Measurements from ENCODE around the gene MYORG.

MYORG gene

DNA sequence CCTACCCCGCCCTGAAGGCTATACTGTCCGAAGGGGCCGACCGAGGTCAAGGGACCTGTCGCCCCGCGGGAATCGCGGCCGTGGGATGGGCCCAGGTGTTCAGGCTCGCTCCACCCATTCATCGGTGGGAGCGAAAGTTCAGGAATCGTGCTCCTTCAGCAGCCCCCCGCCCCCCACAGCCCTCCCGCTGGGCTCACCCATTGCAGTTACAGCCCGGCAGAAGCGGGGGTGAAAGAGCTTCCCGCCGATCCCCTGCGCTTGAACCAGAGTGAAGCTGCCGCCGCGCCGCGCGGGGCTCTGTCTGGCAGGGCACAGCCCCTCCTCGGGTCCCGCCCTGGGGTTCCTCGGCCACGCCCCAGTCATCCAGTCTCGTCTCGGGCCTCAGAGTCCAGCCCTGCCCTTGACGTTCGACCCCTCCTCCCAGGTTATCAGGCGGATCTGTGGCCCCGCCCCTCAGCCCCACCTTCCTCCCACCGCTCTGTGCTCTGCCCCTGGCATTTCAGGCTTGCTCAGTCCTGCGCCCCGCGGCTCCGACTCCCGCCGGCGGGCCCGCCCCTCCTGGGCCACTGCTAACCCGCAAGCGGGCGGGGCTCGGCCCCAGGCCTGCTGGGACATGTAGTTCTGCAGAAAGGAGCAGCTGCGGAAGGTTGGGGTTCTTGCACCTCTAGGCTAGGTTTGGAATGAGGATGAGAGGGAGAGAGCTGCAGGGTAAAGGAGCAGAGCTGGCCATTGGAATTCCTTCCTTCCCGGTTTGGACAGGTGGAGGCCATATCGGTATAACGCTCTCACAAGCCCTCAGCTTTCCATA lies at the start of gene MYORG:
Gene MYORG, minus strand, starts transcription at position 303 of the 808 bp plus-strand sequence. CDS start 3,955 bp downstream, outside the sequence.
- H3K4me3 ChIP-seq (ENCODE audit: low read depth, low read length) = peak within 1 kb of the TSS; percentile 57

DNA sequence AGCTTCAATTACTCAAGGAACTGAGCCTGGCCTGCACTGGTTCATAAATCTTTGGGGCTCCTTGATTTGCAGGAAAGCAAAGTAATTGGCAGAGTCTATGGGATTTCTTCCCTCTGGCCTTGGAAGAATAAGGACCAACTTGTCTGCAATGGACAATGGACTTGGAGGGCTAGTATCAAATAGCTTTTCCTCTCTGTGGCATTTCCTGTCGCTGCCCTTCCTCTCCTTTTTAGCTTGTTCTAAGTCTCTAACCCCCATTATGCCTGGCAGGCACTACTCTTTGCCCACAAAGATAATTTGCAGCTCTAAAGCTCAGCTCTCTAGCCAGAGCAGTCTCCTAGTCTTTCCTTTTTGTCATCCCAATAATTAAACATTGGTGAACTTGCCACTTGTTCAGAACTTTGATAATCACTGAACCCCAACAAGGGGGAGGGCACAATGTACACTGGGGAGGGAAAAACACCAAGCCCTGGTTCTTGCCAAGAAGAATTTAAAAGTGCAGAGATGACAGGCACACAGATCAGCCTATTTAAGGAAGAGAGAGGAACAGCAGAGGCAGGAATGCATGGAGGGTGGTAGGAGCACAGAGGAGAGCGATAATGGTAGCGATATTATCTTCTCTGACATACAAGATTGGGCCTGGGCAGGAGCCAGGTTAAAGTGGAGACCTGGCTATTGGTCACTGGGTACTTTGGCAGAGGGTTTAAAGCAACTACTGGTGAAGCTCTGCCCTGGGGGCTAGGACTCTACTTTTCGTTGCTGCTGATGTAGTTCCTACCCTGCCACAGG lies 43.2 kb upstream of the MYORG start:
- H3K4me3 ChIP-seq (ENCODE audit: low read depth, low read length) = no peak overlapping the region

DNA sequence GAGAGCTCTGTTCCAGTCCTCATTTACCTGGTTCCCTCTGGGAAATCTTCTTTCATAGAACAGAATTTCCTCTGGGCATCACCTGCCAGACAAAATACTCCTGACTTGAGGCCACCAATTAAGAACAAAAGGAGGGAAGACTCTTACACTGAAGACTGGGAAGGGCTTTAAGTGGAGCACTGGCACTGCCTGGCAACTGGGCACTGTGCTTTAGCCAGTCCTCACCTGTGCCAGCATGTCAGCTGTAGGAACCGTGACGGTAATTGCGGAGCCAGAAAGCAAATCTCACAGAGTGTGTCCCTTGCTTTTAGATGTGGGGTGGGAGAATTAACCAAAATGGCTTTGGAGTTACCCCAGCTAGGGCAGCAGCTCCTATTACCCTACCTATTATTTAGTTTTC lies 41.0 kb upstream of the MYORG start:
- no peak overlapping the region for H3K4me3 ChIP-seq (ENCODE audit: low read depth, low read length)

DNA sequence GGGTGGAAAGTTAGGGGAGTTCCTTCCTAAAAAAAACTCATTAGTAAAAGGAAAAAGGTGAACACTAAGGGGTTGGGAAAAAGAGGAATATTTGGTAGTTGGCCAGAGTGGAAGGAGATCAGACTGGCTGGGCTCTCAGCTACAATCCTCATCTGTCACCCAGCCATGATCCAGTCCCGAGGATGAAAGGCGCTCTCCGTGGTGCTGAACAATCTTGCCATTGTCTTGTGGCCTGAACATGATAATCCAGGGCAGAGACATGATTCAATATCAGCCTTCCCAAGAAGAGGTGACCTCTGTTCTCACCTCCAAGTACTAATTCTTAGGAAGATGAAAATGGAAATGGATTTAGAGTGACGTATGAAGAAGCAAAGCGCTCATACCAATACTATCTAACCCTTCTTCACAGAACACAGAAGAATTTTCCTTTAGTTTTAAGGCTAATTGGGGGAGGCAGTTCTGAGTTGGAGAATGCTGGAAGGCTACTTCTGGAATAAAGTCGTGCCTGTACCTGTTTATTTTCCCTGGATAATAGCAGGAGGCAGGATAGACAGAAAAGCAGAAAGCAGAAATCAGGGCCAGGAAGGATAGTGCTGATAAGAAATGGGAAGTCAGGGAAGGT lies 36.6 kb upstream of the MYORG start:
- no peak overlapping the region for H3K4me3 ChIP-seq (ENCODE audit: low read depth, low read length)

DNA sequence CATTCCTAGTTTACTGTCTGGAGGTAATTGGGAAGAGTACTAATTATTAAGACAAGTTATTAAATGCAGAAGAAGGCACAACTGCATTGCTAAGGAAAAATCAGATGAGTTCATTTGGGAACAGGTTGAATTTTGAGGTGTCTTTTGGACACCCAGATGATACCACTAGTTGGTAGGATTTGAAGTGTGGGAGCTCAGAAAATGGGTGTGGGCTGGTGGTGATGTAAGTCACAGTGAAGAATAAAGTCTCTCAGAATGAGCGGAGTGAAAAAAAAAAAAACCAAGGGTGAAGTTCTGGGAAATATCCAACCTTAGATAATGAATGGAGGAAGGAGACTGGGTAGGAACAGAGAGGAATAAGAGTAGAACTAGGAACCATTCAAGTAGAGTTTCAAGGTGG lies 35.6 kb upstream of the MYORG start:
- H3K4me3 ChIP-seq (ENCODE audit: low read depth, low read length) = no peak overlapping the region

DNA sequence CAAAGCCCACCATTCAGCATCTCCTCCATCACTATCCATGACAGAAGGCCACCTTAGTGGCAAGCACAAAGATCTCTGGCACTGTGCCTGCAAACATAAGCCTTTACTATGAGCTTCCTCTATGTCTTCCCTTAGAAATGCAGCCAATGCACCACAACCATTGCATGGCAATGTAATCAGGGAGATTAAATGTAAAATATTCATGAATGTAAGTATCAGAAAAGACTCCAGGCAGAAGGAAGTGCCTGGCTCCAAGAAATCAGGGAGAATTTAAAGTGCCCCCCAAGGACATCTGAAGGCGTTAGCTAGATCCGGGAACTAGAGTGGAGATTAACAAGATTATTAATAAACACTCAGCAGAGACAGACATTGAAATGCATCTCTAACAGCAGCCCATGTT lies 32.5 kb upstream of the MYORG start:
- no peak overlapping the region for H3K4me3 ChIP-seq (ENCODE audit: low read depth, low read length)

DNA sequence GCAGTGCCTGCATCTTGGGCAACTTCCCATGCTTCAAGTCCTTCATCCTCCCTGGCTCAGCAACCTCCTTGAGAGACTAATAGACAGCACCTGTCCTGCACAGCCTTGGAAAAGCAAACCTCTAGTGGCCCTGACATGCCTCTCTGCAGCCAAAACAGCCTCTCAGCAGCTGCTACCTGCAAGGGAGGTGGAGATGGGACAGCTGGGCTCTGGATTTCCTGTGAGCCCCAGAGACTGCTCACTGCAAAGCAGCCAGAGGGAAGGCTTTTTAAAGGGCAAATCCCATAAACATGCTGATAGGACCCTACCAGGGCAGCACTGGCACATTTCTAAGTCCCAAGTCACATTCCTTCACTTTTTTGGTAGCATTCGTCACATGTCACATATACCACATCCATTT lies 31.5 kb upstream of the MYORG start:
- no peak overlapping the region for H3K4me3 ChIP-seq (ENCODE audit: low read depth, low read length)

DNA sequence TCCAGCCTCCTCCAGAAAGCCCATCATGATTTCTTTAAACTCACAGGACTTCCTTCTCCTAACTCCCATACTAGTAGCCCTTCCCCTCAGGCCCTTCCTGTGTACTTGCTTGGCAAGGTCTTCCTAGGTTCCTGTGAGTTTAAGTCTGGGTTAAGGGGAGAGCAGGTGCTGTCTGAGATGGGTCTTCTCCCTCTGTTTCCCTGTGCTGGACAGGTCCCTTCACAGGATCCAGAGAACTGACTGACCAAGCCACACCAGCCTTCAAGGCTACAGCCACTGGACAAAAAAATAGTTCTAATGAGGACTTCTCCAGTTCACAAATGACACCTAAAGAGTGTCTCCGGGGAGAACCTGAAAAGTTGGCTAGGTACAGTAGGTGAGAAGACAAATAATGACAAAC lies 29.5 kb upstream of the MYORG start:
- no peak overlapping the region for H3K4me3 ChIP-seq (ENCODE audit: low read depth, low read length)

DNA sequence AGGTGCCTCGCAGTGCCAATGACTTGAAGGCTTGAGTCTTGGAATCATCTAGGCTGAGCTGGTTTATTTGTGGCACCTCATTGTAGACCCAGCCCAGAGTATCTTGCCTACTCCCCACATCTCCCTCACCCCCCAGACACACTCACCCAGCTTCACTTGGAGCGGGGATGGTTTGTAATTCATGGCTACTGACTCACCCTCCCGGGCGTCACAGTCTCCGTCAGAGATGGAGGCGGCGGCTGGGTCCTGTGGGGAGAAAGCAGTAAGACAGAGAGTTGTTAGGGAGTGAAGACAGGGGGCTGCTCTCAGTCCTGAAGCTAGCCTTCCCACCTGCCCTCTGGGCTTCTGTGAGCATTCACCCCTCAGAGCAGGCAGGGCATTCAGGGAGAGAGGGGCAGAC lies 29.0 kb upstream of the MYORG start:
- no peak overlapping the region for H3K4me3 ChIP-seq (ENCODE audit: low read depth, low read length)

DNA sequence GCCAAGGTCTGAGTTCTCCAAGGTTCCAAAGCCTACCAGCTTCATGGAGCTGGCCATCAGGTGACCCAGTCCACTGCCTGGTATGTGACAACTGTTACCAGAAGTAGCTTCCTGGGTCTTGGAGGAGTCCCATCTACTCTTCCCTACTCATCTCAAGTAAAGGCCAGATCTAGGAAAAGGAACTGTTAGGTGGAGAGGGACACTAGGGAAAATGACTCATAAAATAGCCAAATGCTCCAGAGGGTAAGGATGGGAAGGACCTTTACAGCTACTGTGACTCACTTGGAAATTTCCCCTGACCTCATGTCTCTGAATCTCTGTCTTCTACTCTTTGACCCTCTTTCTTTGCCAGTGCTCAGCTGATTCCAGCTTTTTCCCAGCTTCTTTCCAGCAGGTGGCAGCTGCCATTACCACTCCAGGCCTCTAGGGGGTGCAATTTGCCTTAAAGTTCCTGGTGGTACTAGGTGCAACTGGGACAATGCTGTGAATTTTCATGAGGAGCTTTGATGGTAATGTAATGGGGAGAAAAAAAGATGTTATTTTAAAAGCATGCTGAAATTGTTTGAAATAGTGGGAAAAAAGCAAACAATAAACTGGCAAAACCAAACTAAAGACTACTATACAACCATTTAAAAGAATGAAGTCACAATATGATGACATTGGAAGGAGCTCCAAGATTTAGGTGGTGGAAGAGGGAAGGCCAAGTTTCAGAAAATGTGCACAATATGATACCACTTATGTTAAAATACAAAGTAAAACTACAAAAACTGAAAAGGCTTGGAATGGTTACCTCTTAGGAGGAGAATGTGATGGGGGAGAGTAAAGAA lies 27.1 kb upstream of the MYORG start:
- no peak overlapping the region for H3K4me3 ChIP-seq (ENCODE audit: low read depth, low read length)

DNA sequence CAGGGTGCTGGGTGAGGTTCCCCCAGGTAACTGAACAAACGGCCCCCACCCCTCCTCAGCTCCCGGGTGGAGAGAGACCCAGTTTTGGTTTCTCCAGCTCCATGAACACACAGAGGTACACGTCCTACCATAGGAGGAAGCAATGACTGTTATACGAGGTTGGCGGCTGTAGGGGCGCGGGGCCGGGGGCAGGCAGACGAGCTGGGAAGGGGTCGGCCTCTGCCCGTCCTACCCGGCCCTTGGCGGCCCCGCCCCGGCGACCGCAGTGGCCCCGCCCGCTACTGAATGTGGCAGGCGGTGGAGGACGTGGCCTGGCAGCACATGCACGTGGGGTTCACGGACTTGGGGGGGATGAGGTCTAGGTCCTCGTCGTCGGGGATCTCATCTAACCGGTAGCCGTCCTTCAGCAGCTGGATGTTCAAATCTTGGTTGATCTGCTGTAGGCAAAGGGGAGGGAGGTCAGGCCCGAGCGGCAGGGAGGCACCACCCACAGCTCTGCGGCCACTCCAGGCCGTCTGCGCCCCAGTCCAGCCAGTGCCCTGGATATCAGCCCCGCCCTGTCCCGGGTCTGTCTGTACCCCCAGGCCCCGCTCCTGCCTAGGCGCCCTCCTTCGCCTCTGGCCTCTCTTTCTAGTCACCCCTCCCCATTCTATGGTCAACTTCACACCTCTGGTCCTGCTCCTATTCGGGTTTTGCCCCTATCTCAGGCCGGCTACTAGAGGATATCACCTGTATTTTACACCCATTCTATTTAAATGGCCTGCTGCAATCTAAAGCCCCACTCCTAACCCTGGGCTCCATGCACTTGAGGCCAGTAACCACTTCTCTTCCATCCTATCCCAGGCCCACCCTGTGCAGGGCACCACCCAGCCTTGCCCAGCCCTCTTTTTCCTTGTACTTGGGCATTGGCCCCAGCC lies 24.2 kb upstream of the MYORG start:
- no peak overlapping the region for H3K4me3 ChIP-seq (ENCODE audit: low read depth, low read length)

DNA sequence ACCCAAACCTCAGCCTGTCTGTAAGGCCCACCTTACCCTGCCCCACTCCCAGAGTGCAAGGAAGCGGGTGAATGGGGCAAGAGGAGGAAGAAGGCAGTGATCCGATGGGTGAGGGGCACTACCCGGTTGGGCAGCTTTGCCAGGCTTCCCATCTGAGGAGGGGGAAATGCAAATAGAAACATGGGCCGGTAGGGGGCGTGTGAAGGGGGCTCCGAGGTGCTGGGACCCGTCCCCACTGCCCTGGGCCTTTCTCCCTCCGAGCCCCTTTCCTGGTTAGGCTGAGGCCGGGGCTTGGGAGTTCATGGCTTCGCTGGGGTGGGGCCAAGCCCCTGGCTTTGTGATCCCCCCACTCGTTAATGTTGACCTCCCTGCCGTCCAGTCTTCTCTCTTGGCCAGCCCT lies 23.6 kb upstream of the MYORG start:
- no peak overlapping the region for H3K4me3 ChIP-seq (ENCODE audit: low read depth, low read length)

DNA sequence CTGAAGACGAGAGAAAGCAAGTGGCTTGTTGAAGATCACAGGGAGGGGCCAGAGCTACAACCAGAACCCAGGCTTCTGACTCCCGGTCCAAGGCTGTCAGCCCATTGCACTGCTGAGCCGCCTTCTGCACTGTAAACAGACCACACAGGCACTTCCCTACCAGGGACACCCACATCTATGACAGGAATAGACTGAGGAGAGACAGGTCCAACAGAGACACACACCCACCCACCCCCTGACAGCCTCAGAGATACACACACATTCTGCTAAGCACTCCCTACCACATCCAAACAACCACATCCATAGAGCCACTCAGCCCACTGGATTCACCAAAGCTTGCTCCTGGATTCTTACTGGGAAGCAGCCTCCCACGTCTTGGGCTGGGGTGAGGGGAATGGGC lies 23.0 kb upstream of the MYORG start:
- H3K4me3 ChIP-seq (ENCODE audit: low read depth, low read length) = no peak overlapping the region

DNA sequence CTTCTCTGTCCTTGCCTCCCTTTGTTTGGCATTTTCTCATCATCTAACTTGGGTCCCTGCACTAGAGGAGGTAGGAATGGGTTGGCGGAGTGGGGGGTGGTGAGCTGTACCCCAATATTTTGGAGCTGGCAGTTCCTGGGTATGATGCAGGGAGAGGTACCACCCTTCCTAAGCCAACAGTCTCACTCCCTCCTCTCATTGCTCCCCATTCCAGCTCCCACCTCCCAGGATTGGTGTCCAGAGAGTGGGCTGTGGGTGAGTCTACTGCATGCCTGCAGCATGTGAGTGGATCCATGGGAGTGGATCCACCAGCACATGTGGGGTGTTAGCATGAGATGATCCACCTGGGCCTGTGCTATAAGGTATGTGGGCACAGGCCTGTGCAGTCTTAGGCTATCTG lies 22.2 kb upstream of the MYORG start:
- no peak overlapping the region for H3K4me3 ChIP-seq (ENCODE audit: low read depth, low read length)

DNA sequence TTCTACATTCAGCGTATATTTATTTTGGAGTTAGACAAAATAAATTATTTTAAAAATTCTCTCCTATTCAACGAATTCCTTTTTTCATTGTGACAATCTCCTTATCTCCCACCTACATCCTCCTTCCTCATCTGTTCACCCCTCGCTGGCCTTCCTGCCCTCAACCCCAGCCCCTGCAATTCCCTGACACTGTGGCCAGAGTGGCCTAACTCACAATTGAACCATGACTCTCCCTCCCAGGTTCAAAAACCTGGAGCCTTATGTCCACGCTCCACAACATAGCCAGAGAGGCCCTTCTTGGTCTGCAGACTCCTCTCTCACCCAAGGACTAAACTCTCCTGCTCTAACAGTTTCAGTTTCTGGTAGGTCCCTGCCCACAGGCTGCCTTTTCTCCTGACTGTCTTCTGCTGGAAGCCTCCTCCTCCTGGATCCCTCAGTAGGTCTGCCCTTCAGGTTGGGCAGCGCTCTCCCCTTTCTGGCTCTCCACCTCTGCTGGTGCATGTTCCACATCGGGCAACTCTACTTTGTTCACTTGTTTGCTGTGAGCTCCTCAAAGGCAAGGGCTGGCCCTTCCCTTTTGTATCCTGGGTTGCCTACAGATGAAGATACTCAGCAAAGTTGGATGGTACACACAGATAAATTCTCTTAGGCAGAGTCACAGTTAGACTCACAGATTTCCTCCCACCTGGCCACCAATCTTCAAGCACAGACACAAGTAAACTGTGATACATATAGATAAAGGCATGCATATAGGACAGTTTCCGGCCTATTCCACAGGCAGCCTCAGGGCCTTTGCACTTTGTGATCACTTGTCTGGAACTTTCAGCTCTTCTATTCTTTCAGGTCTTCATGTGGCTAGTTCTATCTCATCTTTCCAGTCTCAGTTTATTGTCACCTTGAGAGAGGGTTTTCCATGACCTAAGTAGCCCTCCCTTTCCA lies 19.8 kb upstream of the MYORG start:
- no peak overlapping the region for H3K4me3 ChIP-seq (ENCODE audit: low read depth, low read length)

DNA sequence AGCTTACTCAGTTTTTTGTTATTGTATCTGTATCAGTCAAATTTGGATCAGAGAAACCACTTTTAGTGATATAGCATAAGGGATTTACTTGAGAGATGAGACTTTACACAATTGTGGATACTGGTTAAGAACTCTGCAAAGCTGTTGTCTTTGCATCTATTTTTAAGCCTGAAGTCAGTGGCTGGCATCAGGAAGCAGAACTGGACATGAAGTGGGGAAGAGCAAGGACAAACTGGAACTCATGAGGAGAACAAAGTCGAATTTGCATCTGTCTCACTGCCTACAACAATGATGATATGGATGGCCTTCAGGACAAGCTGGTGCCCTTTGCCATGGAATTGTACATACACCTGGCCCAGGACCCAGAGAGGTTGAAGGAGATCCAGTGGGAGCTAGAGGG lies 15.8 kb upstream of the MYORG start:
- no peak overlapping the region for H3K4me3 ChIP-seq (ENCODE audit: low read depth, low read length)

DNA sequence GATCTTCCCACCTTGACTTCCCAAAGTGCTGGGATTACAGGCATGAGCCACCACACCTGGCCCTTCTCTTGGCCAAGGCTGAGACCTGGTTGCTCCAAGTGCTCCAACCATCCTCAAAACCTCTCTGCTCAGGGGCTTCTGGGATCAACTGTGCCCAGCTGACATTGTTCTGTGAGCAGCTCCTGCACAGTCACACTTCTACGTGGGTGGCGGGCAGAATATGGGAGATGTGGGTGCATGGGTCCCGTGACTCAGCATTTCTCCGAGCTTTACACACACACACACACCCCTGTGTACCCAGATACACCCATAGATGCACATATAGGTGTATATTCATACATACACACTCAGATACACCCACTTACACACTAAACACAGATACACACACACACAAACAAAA lies 10.5 kb upstream of the MYORG start:
- H3K4me3 ChIP-seq (ENCODE audit: low read depth, low read length) = no peak overlapping the region

DNA sequence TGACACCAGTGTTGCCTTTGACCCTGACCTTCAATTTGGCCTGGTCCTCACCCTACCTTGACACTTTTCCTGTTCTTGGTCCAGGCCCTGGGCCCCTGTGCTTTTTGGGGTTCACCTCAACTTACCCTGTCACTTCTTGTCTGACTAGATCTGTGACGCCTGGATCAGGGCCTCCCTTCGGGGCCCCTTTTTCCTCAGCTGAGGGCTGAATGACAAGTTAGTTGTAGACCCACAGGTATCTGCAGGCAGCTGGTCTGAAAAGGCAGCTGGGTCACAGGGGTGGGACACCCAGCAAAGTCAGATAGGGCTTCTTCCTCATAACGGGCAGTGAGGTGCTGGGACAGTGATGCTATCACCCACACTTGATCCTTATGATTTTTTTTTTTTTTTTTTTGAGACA lies 10.0 kb upstream of the MYORG start:
- H3K4me3 ChIP-seq (ENCODE audit: low read depth, low read length) = no peak overlapping the region
